Neural cell (in vitro differentiated cells): Measurements from ENCODE around the gene RIMKLB.

ENCODE experiments used
- EZH2 ChIP-seq: fragments of 200-600, 300-800 bp; shearing (Covaris generic), sonication (generic); IDR thresholded peaks from 2 replicates; pipeline ENCODE4 v1.6.1; 2014; ENCODE audit warnings: antibody characterized with exemption, low read length, borderline replicate concordance, mild to moderate bottlenecking; ENCODE audit not compliant: insufficient read depth, poor library complexity, severe bottlenecking
- MXI1 ChIP-seq: fragments of 450-650 bp; conservative IDR thresholded peaks from 2 replicates; pipeline ENCODE4 v1.6.1; 2014; ENCODE audit warnings: antibody characterized with exemption, mild to moderate bottlenecking; ENCODE audit not compliant: poor library complexity, severe bottlenecking
- POLR2AphosphoS5 ChIP-seq: IDR thresholded peaks from 2 replicates; pipeline ENCODE4 v1.6.1; 2012
- RAD21 ChIP-seq: fragments of 450-650 bp; conservative IDR thresholded peaks from 2 replicates; pipeline ENCODE4 v1.6.1; 2014; ENCODE audit warnings: antibody characterized with exemption, mild to moderate bottlenecking, moderate library complexity
- TAF1 ChIP-seq: IDR thresholded peaks from 2 replicates; pipeline ENCODE4 v1.6.1; 2012; ENCODE audit warnings: low read depth
- TF ChIP-seq, protein P1 (sequence below): fragments of 450-650 bp; IDR thresholded peaks from 2 replicates; pipeline ENCODE4 v1.5.1; 2014; ENCODE audit warnings: antibody characterized with exemption, mild to moderate bottlenecking, moderate library complexity; ENCODE audit not compliant: poor library complexity, severe bottlenecking
- TF ChIP-seq, protein P2 (sequence below): IDR thresholded peaks from 2 replicates; pipeline ENCODE4 v1.6.1; 2012; ENCODE audit warnings: borderline replicate concordance

DNA sequence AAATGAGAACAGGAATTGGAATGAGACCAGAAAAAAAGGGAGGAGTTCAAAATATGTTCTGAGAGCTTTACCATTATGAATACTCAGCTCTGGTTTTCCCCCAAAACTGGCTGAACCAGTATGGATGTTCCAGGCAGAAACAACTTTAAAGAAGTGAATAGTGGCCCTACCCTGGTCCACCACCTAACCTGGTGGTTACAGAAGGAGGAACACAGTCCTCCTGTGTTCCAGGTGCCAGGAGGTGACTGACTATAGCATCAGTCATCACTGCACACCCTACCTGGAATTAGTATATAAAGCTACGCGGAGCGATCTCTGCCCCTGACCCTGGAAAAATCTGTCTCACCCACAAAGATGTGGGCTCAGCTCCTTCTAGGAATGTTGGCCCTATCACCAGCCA lies 124.5 kb downstream of the RIMKLB start, which contains the start of gene A2ML1:
- TF ChIP-seq TAF1 (no peak), POLR2AphosphoS5 (no peak), EZH2 (no peak), MXI1 (no peak), RAD21 (no peak)
- TF ChIP-seq, protein P1, sequence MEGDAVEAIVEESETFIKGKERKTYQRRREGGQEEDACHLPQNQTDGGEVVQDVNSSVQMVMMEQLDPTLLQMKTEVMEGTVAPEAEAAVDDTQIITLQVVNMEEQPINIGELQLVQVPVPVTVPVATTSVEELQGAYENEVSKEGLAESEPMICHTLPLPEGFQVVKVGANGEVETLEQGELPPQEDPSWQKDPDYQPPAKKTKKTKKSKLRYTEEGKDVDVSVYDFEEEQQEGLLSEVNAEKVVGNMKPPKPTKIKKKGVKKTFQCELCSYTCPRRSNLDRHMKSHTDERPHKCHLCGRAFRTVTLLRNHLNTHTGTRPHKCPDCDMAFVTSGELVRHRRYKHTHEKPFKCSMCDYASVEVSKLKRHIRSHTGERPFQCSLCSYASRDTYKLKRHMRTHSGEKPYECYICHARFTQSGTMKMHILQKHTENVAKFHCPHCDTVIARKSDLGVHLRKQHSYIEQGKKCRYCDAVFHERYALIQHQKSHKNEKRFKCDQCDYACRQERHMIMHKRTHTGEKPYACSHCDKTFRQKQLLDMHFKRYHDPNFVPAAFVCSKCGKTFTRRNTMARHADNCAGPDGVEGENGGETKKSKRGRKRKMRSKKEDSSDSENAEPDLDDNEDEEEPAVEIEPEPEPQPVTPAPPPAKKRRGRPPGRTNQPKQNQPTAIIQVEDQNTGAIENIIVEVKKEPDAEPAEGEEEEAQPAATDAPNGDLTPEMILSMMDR, result no peak
- TF ChIP-seq, protein P2, sequence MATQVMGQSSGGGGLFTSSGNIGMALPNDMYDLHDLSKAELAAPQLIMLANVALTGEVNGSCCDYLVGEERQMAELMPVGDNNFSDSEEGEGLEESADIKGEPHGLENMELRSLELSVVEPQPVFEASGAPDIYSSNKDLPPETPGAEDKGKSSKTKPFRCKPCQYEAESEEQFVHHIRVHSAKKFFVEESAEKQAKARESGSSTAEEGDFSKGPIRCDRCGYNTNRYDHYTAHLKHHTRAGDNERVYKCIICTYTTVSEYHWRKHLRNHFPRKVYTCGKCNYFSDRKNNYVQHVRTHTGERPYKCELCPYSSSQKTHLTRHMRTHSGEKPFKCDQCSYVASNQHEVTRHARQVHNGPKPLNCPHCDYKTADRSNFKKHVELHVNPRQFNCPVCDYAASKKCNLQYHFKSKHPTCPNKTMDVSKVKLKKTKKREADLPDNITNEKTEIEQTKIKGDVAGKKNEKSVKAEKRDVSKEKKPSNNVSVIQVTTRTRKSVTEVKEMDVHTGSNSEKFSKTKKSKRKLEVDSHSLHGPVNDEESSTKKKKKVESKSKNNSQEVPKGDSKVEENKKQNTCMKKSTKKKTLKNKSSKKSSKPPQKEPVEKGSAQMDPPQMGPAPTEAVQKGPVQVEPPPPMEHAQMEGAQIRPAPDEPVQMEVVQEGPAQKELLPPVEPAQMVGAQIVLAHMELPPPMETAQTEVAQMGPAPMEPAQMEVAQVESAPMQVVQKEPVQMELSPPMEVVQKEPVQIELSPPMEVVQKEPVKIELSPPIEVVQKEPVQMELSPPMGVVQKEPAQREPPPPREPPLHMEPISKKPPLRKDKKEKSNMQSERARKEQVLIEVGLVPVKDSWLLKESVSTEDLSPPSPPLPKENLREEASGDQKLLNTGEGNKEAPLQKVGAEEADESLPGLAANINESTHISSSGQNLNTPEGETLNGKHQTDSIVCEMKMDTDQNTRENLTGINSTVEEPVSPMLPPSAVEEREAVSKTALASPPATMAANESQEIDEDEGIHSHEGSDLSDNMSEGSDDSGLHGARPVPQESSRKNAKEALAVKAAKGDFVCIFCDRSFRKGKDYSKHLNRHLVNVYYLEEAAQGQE, result no peak
